Natural killer cell (primary cell): Measurements from ENCODE around the gene WASHC3. TPM values are rescaled to one million over a fixed set of nuclear protein-coding genes. Genes with fewer than 3 reads are reported as not detected.

Experiments used
- ATAC-seq, 3 donors: fragments of 150-1000 bp in 2 of 3; fragments of 200-7000 bp in 1 of 3; cut with Tn5 transposase; 1 replicate in 1 of 3; 2 replicates in 2 of 3; pipeline ENCODE4 v1.10.0; 2021; ENCODE audit warnings: mild to moderate bottlenecking in 2 of 3, moderate library complexity in 2 of 3
- DNase-seq, 2 donors: peaks; one replicate each; pipeline versions ENCODE4 v3.0.0 to v3.0.0-alpha.2; 2013 to 2021; ENCODE audit warnings: mixed read lengths in 1 of 2
- H3K27ac ChIP-seq: one replicate; pipeline ENCODE4 v1.5.1; 2013; ENCODE audit warnings: mild to moderate bottlenecking, low read length
- H3K27me3 ChIP-seq: one replicate; pipeline ENCODE4 v1.6.1; 2013; ENCODE audit warnings: low read length; ENCODE audit not compliant: control insufficient read depth, insufficient read depth
- H3K36me3 ChIP-seq: one replicate; pipeline ENCODE4 v1.6.1; 2013; ENCODE audit warnings: low read length; ENCODE audit not compliant: control insufficient read depth, insufficient read depth
- H3K4me1 ChIP-seq: one replicate; pipeline ENCODE4 v1.6.1; 2013; ENCODE audit warnings: low read length; ENCODE audit not compliant: control insufficient read depth, insufficient read depth
- H3K4me3 ChIP-seq: one replicate; pipeline ENCODE4 v1.5.1; 2013; ENCODE audit warnings: low read length
- H3K9me3 ChIP-seq: one replicate; pipeline ENCODE4 v1.6.1; 2013; ENCODE audit warnings: low read length; ENCODE audit not compliant: control insufficient read depth, insufficient read depth
- H3K27ac Mint-ChIP-seq, 2 donors: one replicate each; pipeline ENCODE4 v1.8.0; 2022; ENCODE audit warnings: mild to moderate bottlenecking in 2 of 2, mixed read lengths in 2 of 2, moderate library complexity in 1 of 2
- H3K27me3 Mint-ChIP-seq, 2 donors: one replicate each; pipeline ENCODE4 v1.8.0; 2022; ENCODE audit warnings: low read depth in 2 of 2, mixed read lengths in 2 of 2
- H3K36me3 Mint-ChIP-seq: one replicate; pipeline ENCODE4 v1.8.0; 2022; ENCODE audit warnings: mixed read lengths
- H3K4me1 Mint-ChIP-seq, 2 donors: one replicate each; pipeline ENCODE4 v1.8.0; 2022; ENCODE audit warnings: mixed read lengths in 2 of 2
- H3K4me3 Mint-ChIP-seq: one replicate; pipeline ENCODE4 v1.8.0; 2022; ENCODE audit warnings: mild to moderate bottlenecking, moderate library complexity, mixed read lengths
- H3K9me3 Mint-ChIP-seq, 2 donors: one replicate each; pipeline ENCODE4 v1.8.0; 2022; ENCODE audit warnings: mixed read lengths in 2 of 2
- WGBS: methylation state at CpG from one replicate; pipeline ENCODE4 v1.1.7; 2013; ENCODE audit warnings: missing lambda C conversion rate; ENCODE audit not compliant: insufficient coverage; 5-methylcytosine and 5-hydroxymethylcytosine counted together
- intact Hi-C: fragments of 100-400 bp; cut with micrococcal nuclease; formaldehyde crosslinking; loops from one replicate; pipeline ENCODE4 v1.14.2; 2022
- total RNA-seq, 4 donors: library from RNA; stranded (reverse); fragments of 120-200 nt in 1 of 4; gene quantifications; one replicate each; pipeline versions ENCODE4 v1.2.3 to v1.2.4, GENCODE V29; 2013 to 2022
- TF ChIP-seq, protein P1 (sequence below): fragments of 200-600 bp; IDR thresholded peaks from one replicate; pipeline ENCODE4 v1.8.0; 2022; ENCODE audit warnings: antibody characterized with exemption

Gene WASHC3, protein sequence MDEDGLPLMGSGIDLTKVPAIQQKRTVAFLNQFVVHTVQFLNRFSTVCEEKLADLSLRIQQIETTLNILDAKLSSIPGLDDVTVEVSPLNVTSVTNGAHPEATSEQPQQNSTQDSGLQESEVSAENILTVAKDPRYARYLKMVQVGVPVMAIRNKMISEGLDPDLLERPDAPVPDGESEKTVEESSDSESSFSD
- total RNA-seq, result 10 to 100 TPM; 34.6 to 43.2 (median 41.4) TPM
- total RNA-seq (2013), result 77.9 TPM

DNA sequence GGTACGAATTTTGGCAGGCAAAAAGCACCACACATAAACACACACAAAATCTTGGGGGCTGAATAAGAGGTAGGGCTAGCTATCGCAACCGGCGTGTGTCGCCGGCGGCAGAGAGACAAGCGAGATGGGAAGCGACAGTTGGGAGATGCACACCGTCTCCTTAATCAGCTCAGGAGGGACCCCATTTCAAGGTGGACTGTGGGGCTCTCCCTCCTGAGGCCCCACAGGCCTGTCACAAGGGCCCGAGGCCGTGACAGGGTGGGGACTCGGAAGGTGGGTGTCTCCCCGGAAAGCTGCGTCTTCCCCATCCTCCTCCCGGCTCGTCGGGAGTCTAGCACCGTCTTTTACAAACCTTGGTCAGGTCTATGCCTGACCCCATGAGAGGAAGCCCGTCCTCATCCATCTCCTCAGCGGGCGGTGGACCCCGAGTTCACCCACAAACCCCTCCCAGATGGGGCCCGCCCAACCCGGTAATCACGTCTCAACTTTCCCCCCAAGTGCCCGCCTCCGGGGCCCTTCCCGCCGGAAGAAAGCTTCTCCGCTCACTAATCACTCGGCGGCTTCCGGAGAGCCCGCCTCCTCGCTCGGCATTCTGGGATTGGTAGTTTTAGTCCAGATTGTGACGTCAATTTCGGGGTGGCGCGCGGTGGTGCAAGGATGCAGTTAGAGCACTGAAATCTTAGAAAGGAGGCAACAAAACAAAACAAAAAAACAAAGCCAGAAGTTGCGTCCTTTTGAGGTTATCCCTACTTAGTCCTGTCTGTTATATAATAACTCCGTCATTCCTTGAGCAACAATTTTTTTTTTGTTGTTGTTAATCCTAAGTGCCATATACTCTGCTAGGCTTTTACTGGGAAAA, at the start of gene WASHC3:
Gene WASHC3, minus strand, starts transcription at position 432 of the 859 bp plus-strand sequence. Its CDS starts 29 bp downstream, at position 403.
- intact Hi-C loops, result loop anchor here (1.0 kb wide), 1 partner anchor 59 kb away; the partner anchor contains the start of genes NUP37 and PARPBP
- Histone ChIP-seq H3K27me3 (no peaks in the 10 kb centered on the region), H3K4me3 (peak within 1 kb of the TSS; percentile 72), H3K9me3 (no peaks in the 10 kb centered on the region), H3K36me3 (peaks cover 9% of the 10 kb centered on the region), H3K4me1 (peaks cover 8% of the 10 kb centered on the region), H3K27ac (peak within 1 kb of the TSS; percentile 90)
- DNase-seq (peak; percentile 90 to 96), ATAC-seq (peak; percentile 92 to 97 (median 94))
- peaks cover 14 to 23% of the 10 kb centered on the region in 2 donors for H3K4me1 Mint-ChIP-seq
- peak within 1 kb of the TSS; percentile 97 to 99 for H3K27ac Mint-ChIP-seq
- no peaks in the 10 kb centered on the region for H3K9me3 Mint-ChIP-seq
- peaks cover 9% of the 10 kb centered on the region for H3K36me3 Mint-ChIP-seq
- TF ChIP-seq, protein P1, sequence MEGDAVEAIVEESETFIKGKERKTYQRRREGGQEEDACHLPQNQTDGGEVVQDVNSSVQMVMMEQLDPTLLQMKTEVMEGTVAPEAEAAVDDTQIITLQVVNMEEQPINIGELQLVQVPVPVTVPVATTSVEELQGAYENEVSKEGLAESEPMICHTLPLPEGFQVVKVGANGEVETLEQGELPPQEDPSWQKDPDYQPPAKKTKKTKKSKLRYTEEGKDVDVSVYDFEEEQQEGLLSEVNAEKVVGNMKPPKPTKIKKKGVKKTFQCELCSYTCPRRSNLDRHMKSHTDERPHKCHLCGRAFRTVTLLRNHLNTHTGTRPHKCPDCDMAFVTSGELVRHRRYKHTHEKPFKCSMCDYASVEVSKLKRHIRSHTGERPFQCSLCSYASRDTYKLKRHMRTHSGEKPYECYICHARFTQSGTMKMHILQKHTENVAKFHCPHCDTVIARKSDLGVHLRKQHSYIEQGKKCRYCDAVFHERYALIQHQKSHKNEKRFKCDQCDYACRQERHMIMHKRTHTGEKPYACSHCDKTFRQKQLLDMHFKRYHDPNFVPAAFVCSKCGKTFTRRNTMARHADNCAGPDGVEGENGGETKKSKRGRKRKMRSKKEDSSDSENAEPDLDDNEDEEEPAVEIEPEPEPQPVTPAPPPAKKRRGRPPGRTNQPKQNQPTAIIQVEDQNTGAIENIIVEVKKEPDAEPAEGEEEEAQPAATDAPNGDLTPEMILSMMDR, result no peak
- peak within 1 kb of the TSS; percentile 96 for H3K4me3 Mint-ChIP-seq
- peaks cover 0 to 8% of the 10 kb centered on the region in 2 donors for H3K27me3 Mint-ChIP-seq
- WGBS, result 2% methylated on average over 44 of the region's 44 CpGs

DNA sequence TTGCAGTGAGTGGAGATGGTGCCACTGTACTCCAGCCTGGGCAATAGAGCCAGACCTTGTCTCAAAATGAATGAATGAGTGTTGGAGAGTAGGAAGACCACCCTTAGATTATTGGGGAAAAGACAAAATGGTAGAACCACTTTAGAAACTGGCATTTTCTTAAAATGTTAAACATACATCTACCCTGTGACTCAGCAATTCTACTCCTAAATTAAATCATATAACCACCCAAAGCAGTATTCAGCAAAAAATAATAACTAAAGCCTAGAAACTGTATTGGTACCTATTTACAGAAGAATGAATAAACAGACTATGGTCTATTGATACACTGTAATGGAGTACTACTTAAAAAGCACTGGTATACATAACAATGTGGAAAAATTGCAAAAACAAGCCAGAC, 49.0 kb upstream of the WASHC3 start:
- Histone ChIP-seq H3K36me3 (peaks cover 48% of the 10 kb centered on the region), H3K27ac (no peak overlapping the region), H3K27me3 (no peaks in the 10 kb centered on the region), H3K9me3 (no peaks in the 10 kb centered on the region), H3K4me3 (no peak overlapping the region), H3K4me1 (no peaks in the 10 kb centered on the region)
- intact Hi-C loops, result no loop called here
- Mint-ChIP-seq H3K27ac (no peak overlapping the region), H3K4me3 (no peak overlapping the region), H3K36me3 (peaks cover 26% of the 10 kb centered on the region), H3K4me1 (peaks cover 0 to 15% of the 10 kb centered on the region in 2 donors), H3K9me3 (peaks cover 0 to 3% of the 10 kb centered on the region in 2 donors), H3K27me3 (no peaks in the 10 kb centered on the region)
- DNase-seq (no peak), ATAC-seq (no peak)
- TF ChIP-seq, protein P1, result no peak

DNA sequence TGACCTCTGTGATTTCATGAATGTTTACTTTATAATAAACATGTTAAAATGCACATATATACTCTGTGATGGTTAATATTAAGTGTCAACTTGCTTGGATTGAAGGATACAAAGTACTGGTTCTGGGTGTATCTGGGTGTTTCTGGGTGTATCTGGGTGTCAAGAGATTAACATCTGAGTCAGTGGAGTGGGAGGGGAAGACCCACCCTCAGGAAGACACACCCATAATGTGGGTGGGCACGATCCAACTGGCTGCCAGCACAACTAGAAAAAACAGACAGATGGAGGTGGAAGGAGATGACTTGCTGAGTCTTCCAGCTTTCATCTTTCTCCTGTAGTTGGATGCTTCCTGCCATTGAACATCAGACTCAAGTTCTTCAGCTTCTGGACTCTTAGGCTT, 46.2 kb upstream of the WASHC3 start:
- 100% methylated on average over 1 of the region's 1 CpG for WGBS
- DNase-seq (no peak), ATAC-seq (no peak)
- Mint-ChIP-seq H3K27me3 (no peaks in the 10 kb centered on the region), H3K4me3 (no peak overlapping the region), H3K36me3 (peaks cover 41% of the 10 kb centered on the region), H3K9me3 (peaks cover 0 to 3% of the 10 kb centered on the region in 2 donors), H3K27ac (no peak overlapping the region), H3K4me1 (peaks cover 0 to 15% of the 10 kb centered on the region in 2 donors)
- TF ChIP-seq, protein P1, result no peak
- Histone ChIP-seq H3K36me3 (peaks cover 51% of the 10 kb centered on the region), H3K9me3 (no peaks in the 10 kb centered on the region), H3K4me3 (no peak overlapping the region), H3K27me3 (no peaks in the 10 kb centered on the region), H3K4me1 (no peaks in the 10 kb centered on the region), H3K27ac (no peak overlapping the region)
- intact Hi-C loops, result no loop called here
